Keratinocyte (primary cell): Measurements from ENCODE around the gene MRPS18C. TPM values are rescaled to one million over a fixed set of nuclear protein-coding genes. Genes with fewer than 3 reads are reported as not detected.
"Not testable (repeated sequence)": the region's sequence is repeated elsewhere in the genome, so short reads cannot be mapped to it uniquely, and the experiment has no call there.

Source experiments
- DNase-seq: peaks from one replicate; pipeline ENCODE4 v3.0.0-alpha.2; 2011; ENCODE audit warnings: low read depth, missing footprints, low spot score
- FAIRE-seq: peaks from 2 replicates; lab custom pipeline; 2011; peaks lifted over from hg19 to GRCh38; lab: Jason Lieb, UNC
- H2AFZ ChIP-seq: 2 replicates; pipeline ENCODE4 v1.6.0; 2012; ENCODE audit warnings: low read length, control low read depth, inconsistent platforms; ENCODE audit not compliant: control insufficient read depth
- H3K27ac ChIP-seq: 2 replicates; pipeline ENCODE4 v1.5.1; 2011; ENCODE audit warnings: low read length; ENCODE audit not compliant: control insufficient read depth, insufficient read depth
- H3K27me3 ChIP-seq: 3 replicates; pipeline ENCODE4 v1.6.0; 2011; ENCODE audit warnings: low read length; ENCODE audit not compliant: control insufficient read depth, insufficient read depth; ENCODE audit errors: extremely low read depth
- H3K36me3 ChIP-seq, 2 experiments: 2 replicates in 1 of 2; 3 replicates in 1 of 2; pipeline ENCODE4 v1.5.1; 2011; ENCODE audit warnings: low read length in 2 of 2, mild to moderate bottlenecking in 1 of 2; ENCODE audit not compliant: control insufficient read depth in 2 of 2, insufficient read depth in 2 of 2; ENCODE audit errors: extremely low read depth in 1 of 2
- H3K4me1 ChIP-seq: 3 replicates; pipeline ENCODE4 v1.5.1; 2011; ENCODE audit warnings: low read length; ENCODE audit not compliant: control insufficient read depth, insufficient read depth; ENCODE audit errors: extremely low read depth
- H3K4me2 ChIP-seq: 3 replicates; pipeline ENCODE4 v1.6.0; 2011; ENCODE audit warnings: low read depth, low read length; ENCODE audit not compliant: control insufficient read depth, insufficient read depth; ENCODE audit errors: extremely low read depth
- H3K4me3 ChIP-seq, 3 experiments: fragments of 200-600 bp in 1 of 3; sonication (generic) in 1 of 3; 2 replicates in 2 of 3; 3 replicates in 1 of 3; pipeline ENCODE4 v1.5.1; 2011 to 2016; ENCODE audit warnings: low read length in 3 of 3, mild to moderate bottlenecking in 3 of 3, control low read depth in 2 of 3, inconsistent platforms in 1 of 3, low read depth in 1 of 3, mixed read lengths in 1 of 3, mixed run types in 1 of 3, moderate library complexity in 1 of 3; ENCODE audit not compliant: control insufficient read depth in 2 of 3, insufficient read depth in 2 of 3; ENCODE audit errors: extremely low read depth in 1 of 3
- H3K79me2 ChIP-seq: 2 replicates; pipeline ENCODE4 v1.6.0; 2012; ENCODE audit warnings: low read length; ENCODE audit not compliant: control insufficient read depth, insufficient read depth
- H3K9ac ChIP-seq: 3 replicates; pipeline ENCODE4 v1.6.0; 2011; ENCODE audit warnings: low read length; ENCODE audit not compliant: control insufficient read depth, insufficient read depth; ENCODE audit errors: extremely low read depth
- H3K9me1 ChIP-seq: 3 replicates; pipeline ENCODE4 v1.6.0; 2011; ENCODE audit warnings: low read length; ENCODE audit not compliant: control insufficient read depth, insufficient read depth; ENCODE audit errors: extremely low read depth
- H3K9me3 ChIP-seq: 2 replicates; pipeline ENCODE4 v1.5.1; 2012; ENCODE audit warnings: low read depth, low read length; ENCODE audit not compliant: control insufficient read depth
- H4K20me1 ChIP-seq: 3 replicates; pipeline ENCODE4 v1.6.0; 2011; ENCODE audit warnings: low read length; ENCODE audit not compliant: control insufficient read depth, insufficient read depth; ENCODE audit errors: extremely low read depth
- EZH2 ChIP-seq: IDR thresholded peaks from one replicate; pipeline ENCODE4 v1.6.1; 2012; ENCODE audit warnings: inconsistent platforms, mild to moderate bottlenecking, low read length, moderate library complexity
- dilution Hi-C: fragments of 300-500 bp; cut with MboI; formaldehyde crosslinking; loops from one replicate; pipeline ENCODE4 v1.7.0; 2020; ENCODE audit warnings: low sequenced_read_pairs; ENCODE audit not compliant: extremely low pct_ligation_motif_present
- polyA plus RNA-seq, 5 experiments: library from polyadenylated mRNA; depleted of rRNA in 3 of 5; stranded (reverse) in 3 of 5; stranded (forward) in 1 of 5; unstranded in 1 of 5; fragments of >200 nt; gene quantifications; 1 replicate in 1 of 5; 2 replicates in 3 of 5; 3 replicates in 1 of 5; pipeline versions ENCODE4 v1.2.1 to v1.2.3, GENCODE V29; 2011 to 2012; ENCODE audit warnings: missing spikeins in 2 of 5, low read depth in 1 of 5, low replicate concordance in 1 of 5
- TF ChIP-seq, protein P1 (sequence below), 3 experiments: IDR thresholded peaks in 1 of 3; conservative IDR thresholded peaks in 1 of 3; optimal IDR thresholded peaks in 1 of 3; 2 replicates in 2 of 3; 3 replicates in 1 of 3; pipeline versions ENCODE3 to v1.5.1; 2011; ENCODE audit warnings: low read length in 3 of 3, mild to moderate bottlenecking in 3 of 3, moderate library complexity in 2 of 3, control low read depth in 1 of 3, inconsistent platforms in 1 of 3; ENCODE audit not compliant: insufficient read depth in 2 of 3; ENCODE audit errors: extremely low read depth in 1 of 3

The MRPS18C gene
- polyA plus RNA-seq, 1 donor (not counting 4 experiments of a cell fraction or from before 2014, with no cell fraction given) = 55.4 TPM

DNA sequence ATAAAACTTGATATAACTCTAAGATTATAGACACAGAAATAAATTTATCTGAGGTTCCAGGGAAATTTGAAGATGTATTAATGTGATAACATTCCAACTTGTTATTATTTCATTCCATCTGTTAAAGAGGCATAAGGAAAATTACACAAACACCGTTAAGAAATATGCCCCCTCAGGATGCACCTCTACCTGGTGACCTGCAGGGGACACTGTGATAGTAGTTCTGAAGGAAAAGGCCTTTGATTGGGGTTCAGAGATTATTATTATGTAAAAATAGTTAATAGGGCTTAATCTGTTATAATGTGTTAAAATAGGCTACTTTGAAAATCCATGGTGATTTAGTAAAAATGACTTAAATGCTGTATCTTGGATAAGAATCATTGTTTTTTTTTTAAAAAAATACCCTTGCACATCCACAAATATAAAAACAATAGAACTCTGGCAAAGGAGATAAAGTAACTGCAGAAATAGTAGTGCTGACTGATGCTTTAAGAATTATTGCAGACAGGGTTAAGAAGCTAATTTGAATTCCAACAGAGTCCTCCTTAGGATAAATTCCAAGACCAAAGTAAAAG is 35.1 kb downstream of the MRPS18C start:
- H3K9me3 ChIP-seq = no peaks in the 10 kb centered on the region
- no peak overlapping the region for H3K9ac ChIP-seq
- H2AFZ ChIP-seq = no peak overlapping the region
- TF ChIP-seq, protein P1, sequence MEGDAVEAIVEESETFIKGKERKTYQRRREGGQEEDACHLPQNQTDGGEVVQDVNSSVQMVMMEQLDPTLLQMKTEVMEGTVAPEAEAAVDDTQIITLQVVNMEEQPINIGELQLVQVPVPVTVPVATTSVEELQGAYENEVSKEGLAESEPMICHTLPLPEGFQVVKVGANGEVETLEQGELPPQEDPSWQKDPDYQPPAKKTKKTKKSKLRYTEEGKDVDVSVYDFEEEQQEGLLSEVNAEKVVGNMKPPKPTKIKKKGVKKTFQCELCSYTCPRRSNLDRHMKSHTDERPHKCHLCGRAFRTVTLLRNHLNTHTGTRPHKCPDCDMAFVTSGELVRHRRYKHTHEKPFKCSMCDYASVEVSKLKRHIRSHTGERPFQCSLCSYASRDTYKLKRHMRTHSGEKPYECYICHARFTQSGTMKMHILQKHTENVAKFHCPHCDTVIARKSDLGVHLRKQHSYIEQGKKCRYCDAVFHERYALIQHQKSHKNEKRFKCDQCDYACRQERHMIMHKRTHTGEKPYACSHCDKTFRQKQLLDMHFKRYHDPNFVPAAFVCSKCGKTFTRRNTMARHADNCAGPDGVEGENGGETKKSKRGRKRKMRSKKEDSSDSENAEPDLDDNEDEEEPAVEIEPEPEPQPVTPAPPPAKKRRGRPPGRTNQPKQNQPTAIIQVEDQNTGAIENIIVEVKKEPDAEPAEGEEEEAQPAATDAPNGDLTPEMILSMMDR (optimal IDR thresholded peaks at IDR 0.05 in 1 of 3, IDR thresholded peaks at IDR 0.05 in 1 of 3, conservative IDR thresholded peaks at IDR 0.05 in 1 of 3; ENCODE audit: extremely low read depth in 1 of 3, insufficient read depth in 2 of 3, low read length in 3 of 3) = peak; percentile 73 to 87 (median 76)
- no peak for TF ChIP-seq EZH2
- no peak overlapping the region for H3K4me3 ChIP-seq
- H3K27me3 ChIP-seq = no peaks in the 10 kb centered on the region
- no peaks in the 10 kb centered on the region for H3K9me1 ChIP-seq
- peak; percentile 32 for FAIRE-seq
- no peak overlapping the region for H3K27ac ChIP-seq
- peaks cover 6% of the 10 kb centered on the region for H3K4me1 ChIP-seq
- H3K4me2 ChIP-seq = no peak overlapping the region
- no peak for DNase-seq
- H3K36me3 ChIP-seq = no peaks in the 10 kb centered on the region
- no peaks in the 10 kb centered on the region for H3K79me2 ChIP-seq
- dilution Hi-C loops = no loop called here
- no peaks in the 10 kb centered on the region for H4K20me1 ChIP-seq

DNA sequence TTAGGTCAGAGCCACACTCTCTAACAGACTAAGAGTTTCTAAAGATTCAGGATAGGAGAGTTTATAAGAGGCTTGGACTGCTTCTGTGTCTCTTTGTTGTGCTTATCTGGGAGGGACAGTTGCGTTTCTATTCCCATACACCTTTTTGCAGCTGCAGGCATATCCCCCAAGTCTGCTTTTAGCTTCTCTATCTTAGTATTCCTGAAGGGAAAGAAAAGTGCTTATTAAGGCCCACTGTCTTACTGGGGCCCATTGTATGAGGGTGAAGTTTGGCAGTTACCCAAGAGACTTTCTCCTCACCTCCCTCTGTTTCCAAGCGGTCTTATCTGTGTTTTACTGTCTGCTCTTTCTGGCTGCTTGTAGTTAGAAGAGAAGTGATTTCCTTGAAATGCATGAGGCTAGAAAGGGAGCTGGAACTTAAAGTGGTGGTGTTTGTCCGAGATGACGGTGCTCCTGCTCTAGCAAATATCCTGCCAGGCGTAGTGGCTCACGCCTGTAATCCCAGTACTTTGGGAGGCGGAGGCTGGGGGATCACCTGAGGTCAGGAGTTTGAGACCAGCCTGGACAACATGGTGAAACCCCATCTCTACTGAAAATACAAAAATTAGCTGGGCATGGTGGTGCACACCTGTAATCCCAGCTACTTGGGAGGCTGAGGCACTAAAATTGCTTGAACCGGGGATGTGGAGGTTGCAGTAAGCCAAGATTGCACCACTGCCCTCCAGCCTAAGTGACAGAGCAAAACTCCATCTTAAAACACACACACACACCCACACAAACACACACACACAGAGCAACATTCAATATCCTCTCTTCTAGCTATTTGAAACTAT is 40.4 kb downstream of the MRPS18C start:
- DNase-seq, dilution Hi-C loops, FAIRE-seq: not testable (repeated sequence)

More for the DNA sequence above, 40.4 kb downstream of the MRPS18C start:
- not testable (repeated sequence) for H2AFZ ChIP-seq, H3K9ac ChIP-seq, H3K4me2 ChIP-seq, H3K36me3 ChIP-seq, H3K79me2 ChIP-seq, H3K4me3 ChIP-seq, H3K9me3 ChIP-seq, H3K27me3 ChIP-seq, H3K27ac ChIP-seq, H3K4me1 ChIP-seq, H4K20me1 ChIP-seq, H3K9me1 ChIP-seq
